Activated naive CD4-positive, alpha-beta T cell treated with anti-CD3 and anti-CD28 coated beads, Interleukin-2, amount 50 U/mL, for 72 hours (primary cell): ENCODE measurements around the gene NRSN1. TPM values are rescaled to one million over a fixed set of nuclear protein-coding genes. Genes with fewer than 3 reads are reported as not detected.

Source experiments
- ATAC-seq, 2 donors: fragments of 150-1000 bp; cut with Tn5 transposase; 2 replicates each; pipeline ENCODE4 v1.10.0; 2021; ENCODE audit warnings: mild to moderate bottlenecking in 2 of 2, moderate library complexity in 2 of 2
- DNase-seq, 2 donors: peaks; one replicate each; pipeline ENCODE4 v3.0.0; 2021 to 2022; ENCODE audit warnings: low spot score in 2 of 2
- H3K27ac Mint-ChIP-seq, 2 donors: one replicate each; pipeline ENCODE4 v1.8.0; 2022; ENCODE audit warnings: mild to moderate bottlenecking in 2 of 2, mixed read lengths in 2 of 2
- H3K36me3 Mint-ChIP-seq, 2 donors: one replicate each; pipeline ENCODE4 v1.8.0; 2022; ENCODE audit warnings: mixed read lengths in 2 of 2
- H3K9me3 Mint-ChIP-seq, 2 donors: one replicate each; pipeline ENCODE4 v1.8.0; 2022; ENCODE audit warnings: mixed read lengths in 2 of 2
- total RNA-seq, 2 donors: library from RNA; stranded (reverse); gene quantifications; one replicate each; pipeline ENCODE4 v1.2.3, GENCODE V29; 2022

NRSN1 gene
- total RNA-seq, 2 donors from 2014 or later = not detected

GRCh38 chr6:24186349-24186748, 60.3 kb downstream of the NRSN1 start:
- no peak overlapping the region for H3K27ac Mint-ChIP-seq
- ATAC-seq (no peak), DNase-seq (no peak)
- no peaks in the 10 kb centered on the region for H3K36me3 Mint-ChIP-seq
- H3K9me3 Mint-ChIP-seq = no peaks in the 10 kb centered on the region

- no peak for DNase-seq
Observed at GRCh38 chr6:24187965-24188577, 62.1 kb downstream of the NRSN1 start.

DNA sequence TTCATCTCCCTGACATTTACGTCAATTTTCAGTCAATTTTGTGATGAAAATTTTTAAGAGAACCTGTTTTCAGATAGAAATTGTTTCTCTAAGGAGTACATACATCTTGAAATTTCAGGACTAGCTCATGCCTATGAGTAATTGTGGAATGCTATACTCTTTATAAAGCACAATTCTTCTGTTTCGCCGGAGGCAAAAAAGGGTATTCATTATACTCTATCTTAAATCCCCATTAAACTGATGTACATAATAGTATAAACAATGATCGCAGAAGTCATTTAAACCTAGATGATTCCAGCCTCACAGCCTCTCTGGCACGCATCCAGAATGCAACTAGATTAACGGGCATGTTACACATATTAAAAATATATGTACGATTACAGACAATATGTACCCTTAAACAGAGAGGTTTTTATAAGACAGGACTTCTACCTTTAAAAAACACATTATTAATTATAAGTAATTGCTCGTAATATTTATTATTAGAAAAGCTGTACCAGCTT, 62.6 kb downstream of the NRSN1 start:
- Mint-ChIP-seq H3K27ac (no peak overlapping the region), H3K9me3 (no peaks in the 10 kb centered on the region), H3K36me3 (no peaks in the 10 kb centered on the region)
- no peak for ATAC-seq
- no peak for DNase-seq

More at GRCh38 chr6:24187965-24188577, 62.1 kb downstream of the NRSN1 start:
- Mint-ChIP-seq H3K9me3 (no peaks in the 10 kb centered on the region), H3K27ac (no peak overlapping the region), H3K36me3 (no peaks in the 10 kb centered on the region)
- no peak for ATAC-seq

DNA sequence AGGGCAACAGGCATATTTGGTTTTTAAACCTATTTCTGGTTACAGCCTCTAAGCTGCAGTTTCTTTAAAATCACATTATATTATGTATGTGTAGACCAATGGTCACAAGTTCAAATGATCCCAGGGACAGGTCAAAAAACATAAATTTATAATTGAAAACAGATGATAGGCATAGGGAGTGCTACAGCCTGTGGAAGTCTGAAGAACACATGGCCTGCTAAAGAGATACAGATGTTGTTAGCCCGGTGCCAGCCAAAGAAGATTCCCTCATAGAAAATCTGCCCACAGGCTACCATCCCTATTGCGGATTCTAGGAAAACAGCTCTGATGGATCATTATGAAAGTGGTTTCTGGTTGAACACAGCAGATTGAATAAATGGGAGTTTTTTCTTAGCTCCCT, 65.3 kb downstream of the NRSN1 start:
- Mint-ChIP-seq H3K27ac (no peak overlapping the region), H3K9me3 (no peaks in the 10 kb centered on the region)
- no peak for ATAC-seq

GRCh38 chr6:24193364-24193763, 67.3 kb downstream of the NRSN1 start:
- no peak for ATAC-seq
- DNase-seq = no peak
- Mint-ChIP-seq H3K27ac (no peak overlapping the region), H3K9me3 (no peaks in the 10 kb centered on the region), H3K36me3 (no peaks in the 10 kb centered on the region)

More for the DNA sequence above, 65.3 kb downstream of the NRSN1 start:
- H3K36me3 Mint-ChIP-seq = no peaks in the 10 kb centered on the region
- no peak for DNase-seq

DNA sequence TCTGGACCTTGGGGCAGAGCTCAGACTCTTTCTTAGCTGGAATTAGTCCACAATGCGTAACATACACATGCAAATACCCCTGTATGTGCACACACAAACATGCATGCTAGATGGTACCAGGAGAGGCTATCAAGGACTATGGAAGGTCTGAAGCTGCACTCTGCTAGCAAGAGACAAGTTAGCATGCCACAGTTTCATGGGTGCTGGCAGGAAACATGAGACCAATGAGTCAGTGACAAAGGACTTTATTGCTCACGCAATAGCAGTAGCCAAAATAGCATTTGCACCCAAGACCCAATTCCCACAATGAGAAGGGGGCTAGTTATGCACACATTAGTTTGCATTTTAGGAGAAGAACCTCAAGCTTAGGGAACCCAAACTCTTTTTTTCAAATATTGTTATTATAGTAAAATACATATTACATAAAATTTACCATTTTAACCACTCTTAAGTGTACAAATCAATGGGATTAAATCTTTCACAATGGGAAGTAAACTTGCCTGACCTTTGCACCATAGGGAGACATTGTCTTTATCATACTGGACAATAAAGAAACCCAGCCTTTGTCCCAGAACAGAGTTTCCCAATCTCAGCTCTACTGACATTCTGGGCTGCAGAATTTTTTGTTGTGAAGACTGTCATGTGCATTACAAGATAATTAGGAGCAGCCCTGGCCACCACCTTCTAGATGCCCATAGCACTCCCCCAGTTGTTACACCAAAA, 69.1 kb downstream of the NRSN1 start:
- no peak for DNase-seq
- Mint-ChIP-seq H3K36me3 (no peaks in the 10 kb centered on the region), H3K27ac (no peak overlapping the region), H3K9me3 (no peaks in the 10 kb centered on the region)
- no peak for ATAC-seq

- Mint-ChIP-seq H3K36me3 (no peaks in the 10 kb centered on the region), H3K27ac (no peak overlapping the region), H3K9me3 (no peaks in the 10 kb centered on the region)
- ATAC-seq = no peak
- DNase-seq = no peak
Observed at GRCh38 chr6:24195836-24196597, 70.0 kb downstream of the NRSN1 start.

Other genes starting within 250 kb of the NRSN1 start
- under 1 TPM; 0.08 to 0.18 TPM for gene DCDC2, start 231.8 kb downstream of the NRSN1 start, total RNA-seq